ENCODE measurements around the gene BIRC6. TPM values are rescaled to one million over a fixed set of nuclear protein-coding genes. Genes with fewer than 3 reads are reported as not detected.

BIRC6 gene
- polyA plus RNA-seq (2011; rRNA removed) = 111 and 161 TPM in 2 replicates
- polyA plus RNA-seq (2012; cell fraction: cytosol; rRNA removed) = 19.1 and 24.1 TPM in 2 replicates
- polyA plus RNA-seq (2012; cell fraction: nucleus; rRNA removed) = 33.0 and 45.7 TPM in 2 replicates
- 20.3 to 21.9 TPM (median 21.0 TPM) in 3 replicates for polyA plus RNA-seq (2017; fragmentation: RNase III; extraction: RNeasy Plus Mini Kit Qiagen cat#74134 plus additional on column Dnase treatment)
- polyA minus RNA-seq (2011; rRNA and poly(A)+ RNA removed) = 919 and 960 TPM in 2 replicates

- peaks cover 33% of the 10 kb centered on the region for H3K4me1 ChIP-seq
- TF ChIP-seq ZFP36 (IDR thresholded peaks at IDR 0.05; ENCODE audit: borderline replicate concordance, partially characterized antibody) = no peak
- TF ChIP-seq REST (IDR thresholded peaks at IDR 0.05) = peak; percentile 59
- no peak for TF ChIP-seq HES2 (IDR thresholded peaks at IDR 0.05)
- TF ChIP-seq KDM5A (IDR thresholded peaks at IDR 0.05) = no peak
- TF ChIP-seq CBX8 (IDR thresholded peaks at IDR 0.05) = no peak
- TF ChIP-seq ZC3H11A (IDR thresholded peaks at IDR 0.05) = no peak
- TF ChIP-seq BHLHE40 (IDR thresholded peaks at IDR 0.05; ENCODE audit: low read depth, low read length) = no peak
- TF ChIP-seq SMC3 (IDR thresholded peaks at IDR 0.05) = no peak; the same call in 2 of the 3 replicates
- TF ChIP-seq FOXS1 (CRISPR knock-in tag; IDR thresholded peaks at IDR 0.05) = no peak
- TF ChIP-seq POLR2A (IDR thresholded peaks at IDR 0.05; ENCODE audit: low read length) = peak; percentile 89
- no peak; the same call in 1 of the 2 replicates for TF ChIP-seq GATA3 (IDR thresholded peaks at IDR 0.05; ENCODE audit: borderline replicate concordance)
- no peak; a peak in 1 of 5 replicates for TF ChIP-seq EP300 (IDR thresholded peaks at IDR 0.05)
- TF ChIP-seq PHF8 (IDR thresholded peaks at IDR 0.05; ENCODE audit: borderline replicate concordance, low read depth) = peak; percentile 89
- TF ChIP-seq RCOR1 (IDR thresholded peaks at IDR 0.05; ENCODE audit: low read depth, low read length) = no peak
- 0 out of 2 replicates have a peak, but pooled peaks have one; percentile 22 for TF ChIP-seq RARB (CRISPR knock-in tag; IDR thresholded peaks at IDR 0.05)
- TF ChIP-seq TFCP2L1 (CRISPR knock-in tag; IDR thresholded peaks at IDR 0.05) = no peak; the same call in 1 of the 2 replicates
- TF ChIP-seq MYC (IDR thresholded peaks at IDR 0.05; ENCODE audit: borderline replicate concordance, low read length) = peak; percentile 97
- no peak for TF ChIP-seq HOXB13 (CRISPR knock-in tag; IDR thresholded peaks at IDR 0.05; ENCODE audit: low read depth)
- peak; percentile 58; the same call in 1 of the 2 replicates for TF ChIP-seq PBX3 (IDR thresholded peaks at IDR 0.05)
- TF ChIP-seq MAFK (IDR thresholded peaks at IDR 0.05; ENCODE audit: partially characterized antibody) = peak; percentile 27
- no peak for TF ChIP-seq RNF2 (IDR thresholded peaks at IDR 0.05; ENCODE audit: borderline replicate concordance, low read depth)
- TF ChIP-seq HDAC2 (IDR thresholded peaks at IDR 0.05) = no peak
- no peak; a peak in 1 of 5 replicates for TF ChIP-seq RAD21 (conservative IDR thresholded peaks at IDR 0.05 in 1 of 2, IDR thresholded peaks at IDR 0.05 in 1 of 2)
- TF ChIP-seq E2F6 (IDR thresholded peaks at IDR 0.05; ENCODE audit: borderline replicate concordance, low read depth) = peak; percentile 78
- no peak for TF ChIP-seq CEBPB (IDR thresholded peaks at IDR 0.05)
- 0 out of 2 replicates have a peak, but pooled peaks have one; percentile 40 for TF ChIP-seq MAZ (IDR thresholded peaks at IDR 0.05; ENCODE audit: borderline replicate concordance, low read depth, low read length)
- no peak for TF ChIP-seq CBX2 (IDR thresholded peaks at IDR 0.05; ENCODE audit: borderline replicate concordance, low read depth)
- TF ChIP-seq USF2 (IDR thresholded peaks at IDR 0.05) = no peak
- no peak for TF ChIP-seq HEYL (CRISPR knock-in tag; IDR thresholded peaks at IDR 0.05)
- no peak; the same call in 1 of the 2 replicates for TF ChIP-seq TP53 (CRISPR knock-in tag; IDR thresholded peaks at IDR 0.05)
- no peak for TF ChIP-seq FOSL2 (IDR thresholded peaks at IDR 0.05)
- 0 out of 2 replicates have a peak, but pooled peaks have one; percentile 27 for TF ChIP-seq FOSL2 (CRISPR knock-in tag; IDR thresholded peaks at IDR 0.05)
- TF ChIP-seq NFE2L2 (conservative IDR thresholded peaks at IDR 0.05; ENCODE audit: low read length) = no peak
- no peak for TF ChIP-seq SREBF2 (IDR thresholded peaks at IDR 0.05)
- peak; percentile 95 for TF ChIP-seq MAX (IDR thresholded peaks at IDR 0.05)
Measured at GRCh38 chr2:32356681-32357317, at the start of gene BIRC6. TSS of gene BIRC6 (plus strand) at chr2:32357023. CDS start at chr2:32357162, 139 bp downstream.

More at GRCh38 chr2:32356681-32357317, at the start of gene BIRC6:
- ATAC-seq (peak; percentile 93 to 95), FAIRE-seq (no peak), DNase-seq (ENCODE audit: low read depth in 1 of 2, low spot score in 1 of 2) (peak; percentile 98 to 99)
- Histone ChIP-seq H3K9me3 (no peaks in the 10 kb centered on the region), H3K4me3 (peak within 1 kb of the TSS; percentile 97), H3K27ac (peak within 1 kb of the TSS; percentile 96), H3K4me2 (peak within 1 kb of the TSS; percentile 94)
- WGBS (ENCODE audit: missing lambda C conversion rate) = 0% methylated on average over 17 of the region's 76 CpGs
- POLR2A ChIA-PET = interaction anchor here (0.6 to 1.2 kb wide), 9 partner anchors 9 to 191 kb away, joined by 3 to 7 read pairs (median 3); partner anchors contain the start of genes SLC30A6 and YIPF4
- CTCF ChIA-PET = interaction anchor here (0.8 to 1.0 kb wide), 2 partner anchors 31 to 82 kb away, joined by 3 read pairs; no protein-coding TSS in a partner anchor
